NCI-H2029 treated with DMSO at 0.1 percent for 48 hours (cell line): ENCODE data around the gene PHPT1.
A peak's percentile ranks its signal among the peaks of the same experiment; 100 is the strongest.
"Not testable (repeated sequence)": the region's sequence is repeated elsewhere in the genome, so short reads cannot be mapped to it uniquely, and the experiment has no call there.

ENCODE experiments used
- DNase-seq: peaks from one replicate; lab custom pipeline; 2025; lab: John Stamatoyannopoulos, UW

The PHPT1 gene

DNA sequence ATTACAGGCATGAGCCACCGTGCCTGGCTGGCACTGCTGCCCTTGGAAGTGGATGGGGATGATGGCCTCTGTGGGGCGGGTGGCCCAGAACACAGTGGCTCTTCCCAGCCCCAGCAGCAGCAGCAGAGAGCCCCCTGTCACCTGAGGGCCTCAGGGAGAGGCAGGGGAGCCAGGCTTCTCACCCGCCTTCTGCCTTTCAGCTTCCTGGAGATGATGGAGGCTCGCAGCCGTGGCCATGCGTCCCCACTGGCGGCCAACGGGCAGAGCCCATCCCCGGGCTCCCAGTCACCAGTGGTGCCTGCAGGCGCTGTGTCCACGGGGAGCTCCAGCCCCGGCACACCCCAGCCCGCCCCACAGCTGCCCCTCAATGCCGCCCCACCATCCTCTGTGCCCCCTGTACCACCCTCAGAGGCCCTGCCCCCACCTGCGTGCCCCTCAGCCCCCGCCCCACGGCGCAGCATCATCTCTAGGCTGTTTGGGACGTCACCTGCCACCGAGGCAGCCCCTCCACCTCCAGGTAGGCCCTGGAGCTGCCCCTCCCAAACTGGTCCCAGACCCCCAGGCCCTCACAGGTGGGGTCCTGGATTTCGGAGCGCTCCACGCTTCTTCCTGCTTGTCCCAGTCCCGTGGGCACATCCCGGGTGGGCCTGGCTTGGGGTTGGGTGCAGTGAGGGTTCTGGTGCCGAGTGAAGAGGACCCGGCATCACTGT, 11.9 kb upstream of the PHPT1 start:
- DNase-seq = no peak

DNA sequence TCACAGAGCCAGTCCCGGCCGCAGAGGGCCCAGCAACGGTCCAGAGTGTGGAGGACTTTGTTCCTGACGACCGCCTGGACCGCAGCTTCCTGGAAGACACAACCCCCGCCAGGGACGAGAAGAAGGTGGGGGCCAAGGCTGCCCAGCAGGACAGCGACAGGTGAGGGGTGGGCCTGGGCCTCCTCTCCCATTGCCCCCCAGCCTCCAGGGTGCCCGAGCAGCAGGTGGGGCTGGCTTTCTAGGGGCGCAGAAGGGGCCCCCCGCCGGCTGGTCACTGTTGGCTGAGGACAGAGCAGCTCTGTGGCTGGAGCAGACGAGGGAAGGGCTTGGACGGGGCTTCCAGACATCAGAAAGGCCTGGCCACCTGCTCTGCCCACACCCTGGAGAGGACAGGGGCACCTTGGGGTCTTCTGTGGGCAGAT, 11.3 kb upstream of the PHPT1 start:
- not testable (repeated sequence) for DNase-seq

GRCh38 chr9:136838314-136839228, 10.6 kb upstream of the PHPT1 start:
- DNase-seq = no peak

DNA sequence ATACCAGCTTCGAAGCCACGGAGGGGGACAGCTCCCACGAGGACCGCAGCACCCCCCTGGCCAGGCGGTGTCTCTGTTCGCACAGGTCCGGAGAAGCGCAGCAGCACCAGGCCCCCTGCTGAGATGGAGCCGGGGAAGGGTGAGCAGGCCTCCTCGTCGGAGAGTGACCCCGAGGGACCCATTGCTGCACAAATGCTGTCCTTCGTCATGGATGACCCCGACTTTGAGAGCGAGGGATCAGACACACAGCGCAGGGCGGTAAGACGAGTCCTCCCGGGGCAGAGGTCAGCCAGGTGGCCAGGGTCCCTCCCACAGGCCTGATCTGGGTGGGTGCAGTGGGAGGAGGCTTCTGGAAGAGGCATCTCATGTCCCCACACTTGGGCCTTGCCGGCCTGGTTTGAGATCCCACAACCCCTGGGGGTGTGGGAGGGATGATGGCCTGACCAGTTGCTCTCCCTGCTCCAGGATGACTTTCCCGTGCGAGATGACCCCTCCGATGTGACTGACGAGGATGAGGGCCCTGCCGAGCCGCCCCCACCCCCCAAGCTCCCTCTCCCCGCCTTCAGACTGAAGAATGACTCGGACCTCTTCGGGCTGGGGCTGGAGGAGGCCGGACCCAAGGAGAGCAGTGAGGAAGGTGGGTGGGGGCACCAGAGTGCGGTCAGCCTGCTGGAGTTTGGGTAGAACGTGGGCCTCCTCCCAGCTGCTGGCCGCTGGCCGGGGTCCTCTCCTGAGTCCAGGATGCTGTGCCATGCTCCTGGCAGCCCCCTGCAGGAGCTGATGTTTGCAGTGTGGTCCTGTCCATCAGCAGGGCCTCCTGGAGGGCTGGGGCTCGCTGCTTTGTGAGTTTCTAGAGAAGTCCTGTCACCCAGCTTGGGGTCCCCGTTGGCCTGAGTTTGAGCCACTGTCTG, 9.7 kb upstream of the PHPT1 start:
- no peak for DNase-seq

DNA sequence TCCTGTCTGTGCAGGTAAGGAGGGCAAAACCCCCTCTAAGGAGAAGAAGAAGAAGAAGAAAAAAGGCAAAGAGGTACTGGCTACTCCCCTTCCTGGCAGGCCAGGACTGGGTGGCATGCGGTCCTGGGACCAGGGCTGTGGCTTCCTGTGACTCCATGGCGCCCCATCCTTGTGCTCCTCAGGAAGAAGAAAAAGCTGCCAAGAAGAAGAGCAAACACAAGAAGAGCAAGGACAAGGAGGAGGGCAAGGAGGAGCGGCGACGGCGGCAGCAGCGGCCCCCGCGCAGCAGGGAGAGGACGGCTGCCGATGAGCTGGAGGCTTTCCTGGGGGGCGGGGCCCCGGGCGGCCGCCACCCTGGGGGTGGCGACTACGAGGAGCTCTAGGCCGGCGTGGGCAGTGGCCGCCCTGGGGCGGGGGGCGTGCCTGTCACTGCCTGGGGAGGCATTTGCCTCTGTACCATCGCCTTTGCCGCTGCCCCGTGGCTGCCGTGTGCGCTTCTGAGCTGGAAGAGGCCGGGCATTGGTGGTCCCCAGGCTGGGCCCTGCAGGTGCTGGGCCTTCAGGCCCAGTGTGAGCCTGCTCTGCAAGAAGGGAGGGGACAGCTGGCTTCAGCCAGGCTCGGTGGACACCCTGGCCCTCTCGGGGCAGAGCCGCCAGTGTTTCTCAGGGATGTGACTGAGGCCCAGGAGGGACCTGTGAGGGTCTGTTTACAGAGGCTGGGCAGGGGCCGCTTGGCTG, 8.9 kb upstream of the PHPT1 start:
- no peak for DNase-seq

- DNase-seq = peak; percentile 42
Measured at GRCh38 chr9:136840877-136841645, 8.1 kb upstream of the PHPT1 start.

- DNase-seq = peak; percentile 8
Measured at GRCh38 chr9:136841646-136842379, 7.4 kb upstream of the PHPT1 start.

- DNase-seq = peak; percentile 6
Measured at GRCh38 chr9:136842380-136842948, 6.7 kb upstream of the PHPT1 start, which contains the start of gene AJM1. TSS of gene AJM1 (plus strand) at chr9:136842478. CDS start at chr9:136844415, 1,937 bp downstream.

DNA sequence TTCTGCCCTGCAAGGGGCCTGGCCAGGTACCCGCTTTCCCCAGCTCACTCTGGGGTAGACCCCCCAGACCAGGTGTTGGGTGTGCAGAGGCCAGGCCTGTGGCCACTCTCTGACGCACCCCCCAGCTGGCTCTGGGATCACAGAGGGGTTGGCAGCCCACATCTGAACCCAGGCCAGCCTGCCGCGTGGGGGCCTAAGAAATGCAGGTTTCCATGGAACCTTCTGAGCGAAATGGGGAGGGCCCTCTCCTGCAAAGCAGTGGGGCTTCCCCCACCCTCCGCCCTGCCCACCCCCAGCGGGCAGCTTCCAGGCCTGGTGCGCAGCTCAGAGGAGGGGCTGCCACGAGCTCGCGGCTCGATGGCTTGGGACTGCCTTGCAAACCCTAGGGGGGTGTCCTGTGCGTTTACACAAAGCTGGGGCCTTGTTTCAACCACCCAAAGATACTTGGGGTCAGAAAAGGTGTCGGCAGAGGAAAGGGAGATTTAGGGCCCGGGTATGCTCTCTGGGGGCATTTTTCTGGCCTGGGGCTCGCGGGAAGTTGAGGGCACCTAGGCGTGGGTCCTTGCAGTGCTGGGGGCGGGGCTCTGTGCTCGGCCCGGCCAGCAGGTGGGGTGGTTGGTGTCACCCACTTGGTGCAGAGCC, 5.9 kb upstream of the PHPT1 start:
- DNase-seq = not testable (repeated sequence)

DNA sequence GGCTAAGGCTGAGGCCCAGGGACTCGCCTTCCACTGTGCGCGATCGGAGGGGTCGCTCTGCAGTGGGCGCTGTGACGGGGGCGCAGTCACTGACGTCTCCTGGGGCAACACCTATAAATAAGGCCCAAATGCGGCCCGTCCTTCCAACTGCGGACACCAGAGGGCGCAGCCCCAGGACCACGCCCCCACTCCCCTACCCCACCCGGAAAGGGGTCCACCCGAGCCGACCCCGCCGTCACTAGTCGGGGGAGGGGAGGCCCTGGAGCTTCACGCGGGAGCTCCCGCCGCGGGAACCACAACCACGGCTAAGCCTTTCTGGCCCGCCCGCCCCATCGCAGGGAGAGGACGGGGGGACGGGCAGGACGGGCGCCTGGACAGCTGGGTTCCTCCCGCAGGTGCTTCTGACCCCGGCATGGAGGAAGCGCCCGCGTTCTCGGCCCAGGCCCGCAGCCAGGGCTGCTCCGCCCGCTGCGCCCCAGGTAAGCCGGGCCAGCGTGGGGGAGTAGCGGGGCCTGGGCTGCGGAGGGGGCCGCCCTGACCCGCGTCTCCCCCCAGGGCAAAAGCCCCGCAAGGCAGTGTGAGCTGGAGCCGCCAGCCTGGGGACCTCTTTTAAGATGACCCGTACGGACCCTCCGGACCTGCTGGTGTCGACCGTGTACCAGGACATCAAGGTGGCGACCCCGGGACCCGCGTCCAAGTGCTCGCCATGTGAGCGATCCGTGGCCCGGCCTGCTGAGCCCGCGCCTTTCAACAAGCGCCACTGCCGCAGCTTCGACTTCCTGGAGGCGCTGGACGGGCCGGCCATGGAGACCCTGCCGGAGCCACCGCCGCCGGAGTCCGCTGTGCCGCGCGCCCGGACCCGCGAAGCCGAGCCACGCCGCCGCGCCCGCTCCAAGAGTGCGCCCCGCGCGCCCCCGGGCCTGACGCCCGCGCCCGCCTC, 5.1 kb upstream of the PHPT1 start:
- not testable (repeated sequence) for DNase-seq

GRCh38 chr9:136844761-136845464, 4.3 kb upstream of the PHPT1 start:
- DNase-seq = no peak

GRCh38 chr9:136845465-136846260, 3.5 kb upstream of the PHPT1 start:
- no peak for DNase-seq

DNA sequence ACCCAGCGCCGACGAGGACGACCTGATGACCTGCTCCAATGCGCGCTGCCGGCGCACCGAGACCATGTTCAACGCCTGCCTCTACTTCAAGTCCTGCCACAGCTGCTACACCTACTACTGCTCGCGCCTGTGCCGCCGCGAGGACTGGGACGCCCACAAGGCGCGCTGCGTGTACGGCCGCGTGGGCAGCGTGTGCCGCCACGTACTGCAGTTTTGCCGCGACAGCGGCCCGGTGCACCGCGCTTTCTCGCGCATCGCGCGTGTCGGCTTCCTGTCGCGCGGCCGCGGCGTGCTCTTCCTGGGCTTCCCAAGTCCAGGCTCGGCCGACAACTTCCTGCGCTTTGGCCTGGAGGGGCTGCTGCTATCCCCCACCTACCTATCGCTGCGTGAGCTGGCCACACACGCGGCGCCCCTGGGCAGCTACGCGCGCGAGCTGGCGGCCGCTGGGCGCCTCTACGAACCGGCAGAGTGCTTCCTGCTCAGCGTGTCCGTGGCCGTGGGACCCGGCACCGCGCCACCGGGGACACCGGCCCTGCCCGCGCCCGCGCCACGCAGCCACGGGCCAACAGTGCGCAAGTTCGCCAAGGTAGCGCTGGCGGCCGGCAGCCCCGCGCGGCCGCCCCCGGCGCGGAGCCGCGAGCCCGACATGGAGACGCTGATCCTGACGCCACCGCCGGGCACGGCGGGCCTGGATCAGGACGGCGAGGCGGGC, 2.7 kb upstream of the PHPT1 start:
- no peak for DNase-seq

DNA sequence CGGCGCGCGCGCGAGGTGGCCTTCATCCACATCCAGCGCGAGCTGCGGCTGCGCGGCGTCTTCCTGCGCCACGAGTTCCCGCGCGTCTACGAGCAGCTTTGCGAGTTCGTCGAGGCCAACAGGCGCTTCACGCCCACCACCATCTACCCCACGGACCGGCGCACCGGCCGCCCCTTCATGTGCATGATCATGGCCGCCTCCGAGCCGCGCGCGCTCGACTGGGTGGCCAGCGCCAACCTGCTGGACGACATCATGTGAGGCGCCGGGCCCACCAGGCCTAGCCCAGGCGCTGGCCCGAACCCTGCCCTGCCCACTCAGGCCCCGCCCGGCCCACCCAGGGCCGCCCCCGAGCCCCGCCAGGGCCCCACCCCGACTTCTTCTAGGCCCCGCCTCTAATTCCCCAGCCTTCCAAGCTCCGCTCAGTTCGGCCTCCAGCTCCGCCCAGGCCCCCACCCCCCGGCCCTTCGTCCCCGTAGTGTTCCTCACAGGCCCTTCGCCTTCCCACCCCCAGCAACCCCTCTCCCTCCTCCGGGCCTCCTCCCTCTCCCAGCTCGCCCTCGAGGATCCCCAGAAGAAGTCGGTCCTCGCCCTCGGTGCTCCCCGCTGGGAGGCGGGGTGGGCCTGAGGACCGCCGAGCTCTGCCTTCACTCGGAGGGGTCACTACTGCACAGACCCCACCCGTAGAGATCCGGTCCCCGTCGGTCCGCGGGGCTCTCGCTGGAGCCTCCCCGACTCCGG, 2.0 kb upstream of the PHPT1 start:
- no peak for DNase-seq

GRCh38 chr9:136847826-136848392, 1.3 kb upstream of the PHPT1 start:
- peak; percentile 42 for DNase-seq
